HG03139 (cell line): Measurements from ENCODE around the gene ZNF862.

Source experiments
- ATAC-seq: cut with Tn5 transposase; IDR thresholded peaks from one replicate; pipeline ENCODE4 v1.9.1; 2021; ENCODE audit not compliant: unreplicated experiment

The ZNF862 gene

DNA sequence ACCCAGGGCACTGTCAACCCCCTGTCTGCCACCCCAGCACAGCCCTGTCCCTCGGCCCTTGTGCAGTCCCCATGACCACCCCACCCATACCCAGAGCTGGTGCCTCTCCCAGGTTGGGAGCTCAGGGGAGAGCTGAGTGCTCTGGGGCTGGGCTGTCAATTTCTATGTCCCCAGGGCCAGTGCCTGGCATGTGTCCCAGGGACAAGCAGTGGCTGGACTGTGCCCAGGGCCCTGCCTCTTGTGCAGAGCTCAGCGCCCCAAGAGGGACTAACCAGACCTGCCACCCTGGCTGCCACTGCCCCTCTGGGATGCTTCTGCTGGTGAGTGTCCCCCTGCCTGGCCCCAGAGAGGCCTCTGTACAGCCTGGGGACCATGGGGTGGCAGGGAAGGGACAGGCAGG lies 29.0 kb upstream of the ZNF862 start:
- ATAC-seq, result no peak

DNA sequence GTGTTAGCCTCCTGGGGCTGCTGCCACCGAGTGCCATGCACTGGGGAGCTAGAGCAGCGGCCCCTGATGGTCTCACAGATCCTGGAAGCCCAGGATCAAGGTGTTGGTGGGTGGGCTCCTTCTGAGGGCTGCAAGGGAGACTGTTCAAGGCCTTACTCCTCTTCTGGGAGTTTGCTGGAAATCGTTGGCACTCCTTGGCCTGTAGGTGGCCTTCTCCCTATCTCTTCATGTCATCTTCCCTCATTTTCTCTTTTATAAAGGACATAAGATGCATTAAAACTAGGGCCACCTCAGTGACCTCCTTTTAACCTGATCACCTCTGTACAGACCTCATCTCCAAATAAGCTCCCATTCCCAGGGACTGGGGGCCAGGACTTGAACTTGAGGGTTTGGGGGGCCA lies 27.0 kb upstream of the ZNF862 start:
- ATAC-seq, result no peak

DNA sequence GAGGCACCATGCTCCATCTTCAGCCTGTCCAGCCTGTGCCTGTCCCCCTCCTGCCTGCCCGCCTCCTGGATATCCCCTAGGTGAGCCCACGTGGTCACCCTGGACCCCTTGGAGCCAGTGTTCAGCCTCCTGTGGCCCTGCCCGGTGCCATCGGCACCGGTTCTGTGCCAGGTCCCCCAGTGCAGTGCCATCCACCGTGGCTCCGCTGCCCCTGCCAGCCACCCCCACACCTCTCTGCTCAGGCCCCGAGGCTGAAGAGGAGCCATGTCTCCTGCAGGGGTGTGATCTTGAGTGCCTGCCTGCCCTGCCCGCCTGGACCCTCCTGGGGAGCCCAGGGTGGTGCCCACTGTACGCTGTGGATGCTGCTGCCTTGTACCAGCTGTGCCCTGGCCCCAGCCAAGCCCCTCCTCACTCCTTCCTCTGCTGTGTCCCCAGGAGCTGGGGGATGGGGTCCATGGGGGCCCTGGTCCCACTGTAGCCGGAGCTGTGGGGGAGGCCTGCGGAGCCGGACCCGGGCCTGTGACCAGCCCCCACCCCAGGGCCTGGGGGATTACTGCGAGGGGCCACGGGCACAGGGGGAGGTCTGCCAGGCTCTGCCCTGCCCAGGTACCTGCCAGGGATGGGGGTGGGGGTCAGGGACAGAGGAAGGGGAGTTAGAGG lies 26.2 kb upstream of the ZNF862 start:
- no peak for ATAC-seq

DNA sequence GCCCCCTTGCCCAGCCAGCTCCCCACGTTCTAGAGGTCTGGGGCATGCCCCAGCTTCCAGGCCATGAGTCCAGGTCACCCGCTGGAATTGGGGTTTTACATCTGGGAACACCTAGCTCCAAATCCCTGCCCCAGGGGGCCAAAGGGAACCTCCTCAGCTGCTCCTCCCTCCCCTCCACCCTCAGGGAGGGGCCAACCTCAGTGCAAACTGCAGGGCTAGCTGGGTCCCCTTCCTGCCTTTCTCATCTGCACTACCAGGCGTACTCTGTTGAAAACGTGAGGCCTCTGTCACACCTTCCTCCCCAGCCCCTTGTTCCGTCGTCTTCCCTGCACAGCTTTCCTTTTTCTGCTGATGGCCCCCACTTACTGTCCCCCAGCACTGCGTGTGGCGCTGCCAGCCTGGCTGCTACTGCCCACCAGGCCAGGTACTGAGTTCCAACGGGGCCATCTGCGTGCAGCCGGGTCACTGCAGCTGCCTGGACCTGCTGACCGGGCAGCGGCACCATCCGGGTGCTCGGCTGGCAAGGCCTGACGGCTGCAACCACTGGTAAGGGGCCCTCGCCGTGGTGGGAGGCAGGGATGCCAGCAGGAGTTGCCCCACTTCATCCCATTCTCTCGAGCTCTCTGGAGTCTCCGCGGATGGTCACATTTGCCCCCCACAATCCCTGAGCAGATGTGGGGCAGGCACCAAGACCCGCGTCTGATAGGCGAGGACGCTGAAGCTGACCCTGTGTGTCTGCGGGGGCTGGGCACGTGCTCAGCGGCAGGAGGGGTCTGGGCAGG lies 24.7 kb upstream of the ZNF862 start:
- ATAC-seq, result no peak

DNA sequence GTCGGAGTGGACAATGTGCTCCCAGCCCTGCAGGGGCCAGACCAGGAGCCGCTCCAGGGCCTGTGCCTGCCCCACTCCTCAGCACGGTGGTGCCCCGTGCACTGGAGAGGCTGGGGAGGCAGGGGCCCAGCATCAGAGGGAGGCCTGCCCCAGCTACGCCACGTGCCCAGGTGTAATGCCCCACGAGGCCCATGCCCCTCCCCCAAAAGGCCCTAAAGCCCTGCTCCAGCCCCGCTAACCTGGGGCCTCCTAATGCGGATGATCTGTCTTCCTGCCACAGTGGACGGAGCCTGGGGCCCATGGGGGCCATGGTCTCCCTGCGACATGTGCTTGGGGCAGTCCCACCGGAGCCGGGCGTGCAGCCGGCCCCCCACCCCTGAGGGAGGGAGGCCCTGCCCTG lies 23.7 kb upstream of the ZNF862 start:
- ATAC-seq, result no peak

DNA sequence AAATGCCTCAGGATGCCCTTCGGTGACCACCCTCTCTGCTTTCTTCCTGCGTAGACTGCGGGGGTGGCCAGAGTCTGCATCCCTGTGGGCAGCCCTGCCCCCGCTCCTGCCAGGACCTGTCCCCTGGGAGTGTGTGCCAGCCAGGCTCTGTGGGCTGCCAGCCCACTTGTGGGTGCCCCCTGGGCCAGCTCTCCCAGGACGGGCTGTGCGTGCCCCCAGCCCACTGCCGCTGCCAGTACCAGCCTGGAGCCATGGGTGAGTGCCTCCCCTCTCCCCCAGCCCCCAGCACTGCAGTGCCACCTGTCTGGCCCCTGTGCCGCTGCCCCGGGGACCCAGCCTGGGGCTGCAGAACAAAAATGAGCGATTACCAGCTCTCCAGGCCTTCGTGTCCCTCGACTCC lies 23.1 kb upstream of the ZNF862 start:
- no peak for ATAC-seq

DNA sequence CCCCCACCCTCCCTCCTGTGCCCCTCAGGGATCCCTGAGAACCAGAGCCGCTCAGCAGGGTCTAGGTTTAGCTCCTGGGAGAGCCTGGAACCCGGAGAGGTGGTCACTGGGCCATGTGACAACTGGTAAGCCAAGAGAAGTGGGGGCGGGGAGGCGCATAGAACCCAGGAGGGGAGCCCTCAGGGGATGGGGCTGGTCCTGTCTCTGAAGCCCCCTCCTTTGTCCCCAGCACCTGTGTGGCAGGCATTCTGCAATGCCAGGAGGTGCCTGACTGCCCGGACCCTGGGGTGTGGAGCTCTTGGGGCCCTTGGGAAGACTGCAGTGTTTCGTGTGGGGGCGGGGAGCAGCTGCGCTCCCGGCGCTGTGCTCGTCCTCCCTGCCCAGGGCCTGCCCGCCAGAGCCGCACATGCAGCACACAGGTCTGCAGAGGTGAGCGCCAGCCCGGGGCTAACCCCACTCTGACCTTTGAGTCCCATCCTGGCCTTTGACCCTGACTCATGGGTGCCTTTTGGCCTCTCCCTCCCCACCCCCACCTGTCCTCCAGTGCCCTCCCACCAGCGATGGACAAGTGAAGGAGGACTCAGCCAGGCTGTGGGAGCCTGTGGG lies 22.4 kb upstream of the ZNF862 start:
- ATAC-seq, result no peak

DNA sequence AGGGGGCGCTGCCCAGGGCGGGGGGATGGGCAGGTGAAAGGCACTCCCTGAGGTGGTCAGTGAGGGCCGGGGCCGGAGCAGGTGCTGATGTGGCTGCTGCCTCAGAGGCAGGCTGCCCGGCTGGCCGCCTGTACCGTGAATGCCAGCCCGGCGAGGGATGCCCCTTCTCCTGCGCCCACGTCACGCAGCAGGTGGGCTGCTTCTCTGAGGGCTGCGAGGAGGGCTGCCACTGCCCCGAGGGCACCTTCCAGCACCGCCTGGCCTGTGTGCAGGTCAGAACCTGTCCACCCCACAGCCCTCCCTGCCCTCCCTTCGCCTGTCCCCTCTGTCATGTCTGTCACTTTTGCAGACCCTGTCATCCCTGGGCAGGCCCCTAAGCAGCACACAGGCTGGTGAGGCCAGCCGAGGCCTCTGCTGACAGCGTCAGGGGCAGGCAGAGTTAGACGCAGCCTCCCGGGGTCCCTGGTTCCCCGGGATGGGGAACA lies 21.9 kb upstream of the ZNF862 start:
- no peak for ATAC-seq

DNA sequence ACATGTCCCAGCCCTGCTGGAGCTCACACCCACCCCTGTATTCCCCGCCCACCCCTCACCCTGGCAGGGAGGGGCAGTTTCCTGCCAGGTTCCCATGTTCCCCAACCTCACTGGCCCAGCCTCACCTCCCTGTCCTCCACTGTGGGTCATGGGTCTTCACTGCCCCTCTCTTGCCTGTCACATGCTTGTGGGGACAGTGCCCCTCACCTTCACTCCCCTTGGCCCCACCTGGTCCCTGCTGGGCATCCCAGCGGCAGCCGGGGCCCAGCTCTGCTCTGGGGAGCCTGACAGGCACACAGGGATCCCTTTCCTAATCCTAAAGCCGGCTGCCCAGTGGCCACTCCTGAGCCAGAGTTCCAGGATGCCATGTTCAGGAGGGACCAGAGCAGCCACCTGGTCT lies 21.4 kb upstream of the ZNF862 start:
- ATAC-seq, result no peak

DNA sequence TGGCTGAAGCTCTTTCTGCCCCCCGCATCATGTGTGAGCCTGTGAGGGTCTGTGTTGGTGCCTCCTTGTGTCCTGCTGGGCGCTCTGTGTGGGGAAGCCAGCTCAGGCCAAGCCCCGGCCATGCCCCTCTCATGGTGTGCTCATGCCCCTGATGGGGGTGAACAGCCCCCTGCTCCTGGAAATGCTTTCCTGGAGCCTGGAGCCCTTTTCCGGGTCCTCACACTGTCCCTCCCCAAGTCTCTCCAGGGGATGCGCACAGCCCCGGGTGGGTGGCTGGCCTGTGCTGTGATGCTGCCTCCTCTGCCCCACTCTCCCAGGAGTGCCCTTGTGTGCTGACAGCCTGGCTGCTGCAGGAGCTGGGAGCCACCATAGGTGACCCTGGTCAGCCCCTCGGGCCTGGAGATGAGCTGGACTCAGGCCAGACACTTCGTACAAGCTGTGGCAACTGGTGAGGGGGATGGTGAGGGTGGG lies 20.8 kb upstream of the ZNF862 start:
- ATAC-seq, result no peak

DNA sequence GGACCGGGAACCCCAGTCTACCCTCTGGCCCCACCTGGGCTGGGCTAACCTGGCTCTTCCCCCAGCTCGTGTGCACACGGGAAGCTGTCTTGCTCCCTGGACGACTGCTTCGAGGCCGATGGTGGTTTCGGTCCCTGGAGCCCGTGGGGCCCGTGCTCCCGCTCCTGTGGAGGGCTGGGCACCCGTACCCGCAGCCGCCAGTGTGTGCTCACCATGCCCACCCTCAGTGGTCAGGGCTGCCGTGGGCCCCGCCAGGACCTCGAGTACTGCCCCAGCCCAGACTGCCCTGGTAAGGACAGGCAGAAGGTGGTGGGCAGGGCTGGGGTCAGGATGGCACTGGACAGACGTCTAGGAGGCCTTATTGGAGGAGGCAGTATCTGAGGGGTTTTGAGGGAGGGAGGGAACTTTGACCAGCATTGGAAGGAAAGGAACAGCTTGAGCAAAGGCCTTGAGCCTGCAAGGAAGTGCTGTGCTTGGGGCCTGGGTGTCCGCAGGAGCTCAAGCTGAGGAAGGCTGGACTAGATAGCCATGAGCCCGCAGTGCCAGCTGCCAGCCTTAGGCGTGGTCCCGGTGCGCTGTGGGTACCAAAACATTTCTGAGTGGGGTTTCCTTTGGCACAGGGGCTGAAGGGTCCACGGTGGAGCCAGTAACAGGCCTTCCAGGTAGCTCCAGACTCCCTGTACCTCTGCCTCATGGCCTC lies 20.2 kb upstream of the ZNF862 start:
- ATAC-seq, result no peak

DNA sequence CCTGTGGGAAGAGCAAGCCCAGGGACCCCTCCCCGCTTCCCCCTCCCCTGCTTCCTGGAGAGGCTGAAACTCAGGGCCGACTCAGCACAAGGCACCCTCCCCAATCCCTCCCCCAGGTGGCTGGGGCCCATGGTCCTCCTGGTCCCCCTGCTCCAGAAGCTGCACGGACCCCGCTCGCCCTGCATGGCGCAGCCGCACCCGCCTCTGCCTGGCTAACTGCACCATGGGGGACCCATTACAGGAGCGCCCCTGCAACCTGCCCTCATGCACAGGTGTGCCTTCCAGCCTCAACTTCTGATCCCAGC lies 19.7 kb upstream of the ZNF862 start:
- ATAC-seq, result no peak

DNA sequence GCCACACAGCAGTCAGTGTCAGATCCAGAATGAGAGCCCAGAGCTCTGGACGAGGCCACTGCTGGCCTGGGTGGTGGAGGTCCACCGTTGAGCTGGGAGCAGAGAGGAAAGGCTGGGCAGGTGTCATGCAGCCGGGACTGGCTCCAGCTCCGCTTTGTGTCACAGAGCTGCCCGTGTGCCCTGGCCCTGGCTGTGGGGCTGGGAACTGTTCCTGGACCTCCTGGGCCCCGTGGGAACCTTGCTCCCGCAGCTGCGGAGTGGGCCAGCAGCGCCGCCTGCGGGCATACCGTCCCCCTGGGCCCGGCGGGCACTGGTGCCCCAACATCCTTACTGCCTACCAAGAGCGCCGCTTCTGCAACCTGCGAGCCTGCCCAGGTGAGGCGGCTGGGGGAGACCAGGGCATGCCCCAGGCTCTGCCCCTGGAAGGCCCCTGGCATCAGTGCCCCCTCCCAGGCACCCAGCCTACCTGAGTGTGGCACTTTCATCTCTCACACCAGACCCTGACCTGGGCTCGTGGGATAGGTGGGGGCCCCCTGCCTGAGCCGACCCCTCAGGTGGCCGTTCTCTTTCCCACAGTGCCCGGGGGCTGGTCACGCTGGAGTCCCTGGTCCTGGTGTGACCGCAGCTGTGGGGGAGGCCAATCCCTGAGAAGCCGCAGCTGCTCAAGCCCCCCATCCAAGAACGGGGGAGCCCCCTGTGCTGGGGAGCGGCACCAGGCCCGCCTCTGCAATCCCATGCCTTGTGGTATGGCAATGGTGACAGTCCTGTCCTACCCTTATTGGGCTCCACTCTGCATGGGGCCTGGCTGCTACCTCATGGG lies 18.8 kb upstream of the ZNF862 start:
- ATAC-seq, result no peak

DNA sequence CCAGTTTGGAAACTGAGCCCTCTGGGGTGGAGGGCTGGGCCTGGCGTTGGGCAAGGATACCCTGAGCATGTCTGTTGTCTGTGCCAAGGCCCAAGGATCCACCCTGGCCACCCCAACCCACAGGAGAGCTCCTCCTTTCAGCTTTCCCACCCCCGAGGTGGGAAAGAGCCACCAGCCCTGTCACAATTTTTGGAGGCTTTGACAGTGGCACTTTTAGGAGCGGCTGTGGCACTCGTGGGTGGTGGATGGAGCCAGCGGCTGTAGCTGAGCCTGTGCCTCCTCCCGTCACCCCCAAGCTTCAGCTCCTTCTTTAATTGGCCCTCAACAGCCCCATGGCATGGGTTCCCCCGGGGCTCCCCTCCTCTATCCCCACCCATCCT lies 18.2 kb upstream of the ZNF862 start:
- ATAC-seq, result no peak

DNA sequence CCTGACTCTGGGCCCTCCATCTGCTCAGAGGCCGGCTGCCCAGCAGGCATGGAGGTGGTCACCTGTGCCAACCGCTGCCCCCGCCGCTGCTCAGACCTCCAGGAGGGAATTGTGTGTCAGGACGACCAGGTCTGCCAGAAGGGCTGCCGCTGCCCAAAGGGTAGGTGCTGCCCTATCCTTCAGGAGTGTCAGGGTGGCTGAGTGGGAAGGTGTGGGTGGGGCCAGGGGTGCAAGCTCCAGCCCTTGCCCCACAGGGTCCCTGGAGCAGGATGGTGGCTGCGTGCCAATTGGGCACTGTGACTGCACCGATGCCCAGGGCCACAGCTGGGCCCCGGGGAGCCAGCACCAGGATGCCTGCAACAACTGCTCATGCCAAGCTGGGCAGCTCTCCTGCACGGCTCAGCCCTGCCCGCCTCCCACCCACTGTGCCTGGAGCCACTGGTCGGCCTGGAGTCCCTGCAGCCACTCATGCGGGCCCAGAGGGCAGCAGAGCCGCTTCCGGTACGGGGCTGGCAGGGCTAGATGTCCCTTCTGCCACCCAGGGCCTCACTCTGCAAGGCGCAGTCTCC lies 17.5 kb upstream of the ZNF862 start:
- no peak for ATAC-seq

DNA sequence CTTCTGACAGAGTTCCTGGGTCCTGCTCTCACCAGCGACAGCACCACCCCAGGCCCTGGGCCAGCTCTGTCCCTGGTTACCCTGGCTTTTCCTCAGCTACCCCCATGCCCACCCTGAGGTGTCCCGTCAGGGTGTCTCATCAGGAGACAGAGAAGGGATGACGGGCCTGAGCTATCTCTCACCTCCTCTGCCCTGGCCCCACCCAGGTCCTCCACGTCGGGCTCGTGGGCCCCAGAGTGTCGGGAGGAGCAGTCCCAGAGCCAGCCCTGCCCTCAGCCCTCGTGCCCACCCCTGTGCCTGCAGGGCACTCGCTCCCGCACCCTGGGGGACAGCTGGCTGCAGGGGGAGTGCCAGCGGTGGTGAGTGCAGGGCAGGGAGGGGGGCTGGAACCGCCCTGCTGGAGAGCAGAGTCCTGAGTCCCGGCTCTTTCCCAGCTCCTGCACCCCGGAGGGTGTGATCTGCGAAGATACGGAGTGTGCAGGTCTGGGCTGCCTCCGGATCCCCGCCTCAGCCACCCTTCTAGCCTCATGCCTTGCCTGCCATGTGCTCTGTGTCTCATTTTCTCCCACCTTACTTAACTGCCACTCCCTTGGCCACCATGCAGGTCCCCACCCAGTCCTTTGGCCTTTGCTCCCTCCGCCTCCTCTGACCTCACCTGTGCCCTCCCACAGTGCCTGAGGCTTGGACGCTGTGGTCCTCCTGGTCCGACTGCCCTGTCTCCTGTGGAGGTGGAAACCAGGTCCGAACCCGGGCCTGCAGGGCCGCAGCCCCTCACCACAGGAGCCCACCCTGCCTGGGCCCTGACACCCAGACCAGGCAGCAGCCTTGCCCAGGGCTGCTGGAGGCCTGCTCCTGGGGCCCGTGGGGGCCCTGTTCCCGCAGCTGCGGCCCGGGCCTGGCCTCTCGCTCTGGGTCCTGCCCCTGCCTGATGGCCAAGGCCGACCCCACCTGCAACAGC lies 16.7 kb upstream of the ZNF862 start:
- no peak for ATAC-seq

DNA sequence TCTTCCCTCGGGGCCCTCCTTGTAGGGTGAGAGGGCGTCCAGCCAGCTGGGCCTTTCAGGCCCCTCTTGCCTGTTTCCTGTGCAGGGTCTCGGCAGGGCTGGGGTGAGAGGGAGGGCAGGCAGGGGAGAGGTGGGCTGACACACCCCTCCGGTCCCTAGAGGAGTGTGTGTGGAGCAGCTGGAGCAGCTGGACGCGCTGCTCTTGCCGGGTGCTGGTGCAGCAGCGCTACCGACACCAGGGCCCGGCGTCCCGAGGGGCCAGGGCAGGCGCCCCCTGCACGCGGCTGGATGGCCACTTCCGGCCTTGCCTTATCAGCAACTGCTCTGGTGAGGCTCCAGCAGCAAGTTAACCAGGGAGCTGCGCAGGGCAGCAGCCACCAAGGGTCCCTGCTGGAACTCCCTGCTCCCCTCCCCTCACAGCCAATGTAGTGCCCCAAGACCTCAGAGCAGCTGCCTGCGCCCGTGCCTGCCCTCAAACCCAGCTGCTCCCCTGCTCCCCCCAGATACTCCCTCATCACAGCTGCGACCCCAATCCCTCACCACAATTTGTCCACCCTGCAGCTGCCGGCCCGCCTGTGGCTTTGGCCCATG lies 15.7 kb upstream of the ZNF862 start:
- no peak for ATAC-seq

DNA sequence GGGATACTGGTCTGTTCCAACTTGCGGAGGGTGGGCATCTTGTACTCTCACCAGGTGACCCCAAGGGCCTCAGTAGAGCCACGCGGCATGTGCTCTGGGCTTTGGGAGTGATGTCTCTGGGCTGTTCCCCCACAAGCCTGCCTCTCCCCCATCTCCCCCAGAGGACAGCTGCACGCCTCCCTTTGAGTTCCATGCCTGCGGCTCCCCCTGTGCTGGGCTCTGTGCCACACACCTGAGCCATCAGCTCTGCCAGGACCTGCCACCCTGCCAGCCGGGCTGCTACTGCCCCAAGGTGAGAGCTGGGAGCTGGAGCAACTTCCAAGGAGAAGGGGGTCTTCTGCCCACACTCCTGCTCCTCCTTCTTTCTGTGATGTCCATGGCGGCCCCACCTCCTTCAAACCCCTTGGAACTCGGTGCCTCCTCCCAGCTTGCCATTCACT lies 15.0 kb upstream of the ZNF862 start:
- ATAC-seq, result no peak

DNA sequence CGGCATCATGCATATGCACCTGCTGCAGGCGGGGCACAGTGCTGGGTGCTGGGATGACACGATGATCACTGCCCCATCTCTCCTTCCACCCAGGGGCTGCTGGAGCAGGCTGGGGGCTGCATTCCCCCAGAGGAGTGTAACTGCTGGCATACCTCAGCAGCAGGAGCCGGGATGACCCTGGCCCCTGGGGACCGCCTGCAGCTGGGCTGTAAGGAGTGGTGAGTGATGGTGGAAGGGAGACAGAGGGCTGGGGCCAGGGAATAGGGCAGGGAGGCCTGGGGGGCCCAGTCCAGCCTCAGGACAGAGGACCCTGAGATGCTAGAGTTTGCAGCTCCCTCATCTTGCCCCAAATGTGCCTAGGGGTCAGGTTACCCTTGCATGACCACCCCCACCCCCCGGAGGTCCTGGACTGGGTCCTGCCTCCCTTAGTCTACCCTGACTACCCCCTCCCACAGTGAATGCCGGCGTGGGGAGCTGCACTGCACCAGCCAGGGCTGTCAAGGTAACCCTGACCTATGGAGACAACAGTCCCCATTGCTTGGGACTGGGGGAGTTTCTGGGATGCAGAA lies 14.5 kb upstream of the ZNF862 start:
- no peak for ATAC-seq
